Endothelial cell of umbilical vein (primary cell): ENCODE results near the gene ESPNL. TPM values are rescaled to one million over a fixed set of nuclear protein-coding genes. Genes with fewer than 3 reads are reported as not detected.

Experiments used
- BruUV-seq: library from RNA; stranded (reverse); fragments of 400-500 nt; replicated peaks from 2 replicates; lab custom pipeline; 2021; lab: Mats Ljungman, UMichigan
- CTCF ChIA-PET: fragments of 300-600, 350-600 bp; sonication (Branson Sonifier 250); formaldehyde crosslinking; loops from one replicate; lab custom pipeline; 2021; ENCODE audit warnings: antibody characterized with exemption, inconsistent platforms; lab: Charles Lee
- POLR2A ChIA-PET: fragments of 300-600, 350-600 bp; sonication (Branson Sonifier 250); formaldehyde crosslinking; loops from one replicate; lab custom pipeline; 2021; ENCODE audit warnings: antibody characterized with exemption, inconsistent platforms; lab: Charles Lee
- DNase-seq: peaks from one replicate; pipeline ENCODE4 v3.0.0-alpha.2; 2011; ENCODE audit warnings: low read depth, low spot score
- FAIRE-seq: peaks from 2 replicates; lab custom pipeline; 2011; peaks lifted over from hg19 to GRCh38; lab: Jason Lieb, UNC
- H2AFZ ChIP-seq: 2 replicates; pipeline ENCODE4 v1.6.0; 2012; ENCODE audit warnings: low read depth, low read length, control low read depth, inconsistent platforms
- H3K27ac ChIP-seq: 2 replicates; pipeline ENCODE4 v1.5.1; 2011; ENCODE audit warnings: low read depth, mild to moderate bottlenecking, control low read depth, low read length, moderate library complexity; ENCODE audit not compliant: insufficient read depth
- H3K27me3 ChIP-seq, 2 experiments: 2 replicates each; pipeline versions ENCODE4 v1.6.0 to v1.6.1; 2011; ENCODE audit warnings: low read length in 2 of 2, mixed read lengths in 1 of 2; ENCODE audit not compliant: control insufficient read depth in 2 of 2, insufficient read depth in 2 of 2
- H3K36me3 ChIP-seq, 2 experiments: 2 replicates in 1 of 2; 3 replicates in 1 of 2; pipeline ENCODE4 v1.5.1; 2011; ENCODE audit warnings: low read length in 2 of 2, mild to moderate bottlenecking in 1 of 2, moderate library complexity in 1 of 2; ENCODE audit not compliant: control insufficient read depth in 2 of 2, insufficient read depth in 2 of 2; ENCODE audit errors: extremely low read depth in 1 of 2
- H3K4me1 ChIP-seq: 3 replicates; pipeline ENCODE4 v1.5.1; 2011; ENCODE audit warnings: mild to moderate bottlenecking, low read length; ENCODE audit not compliant: control insufficient read depth, insufficient read depth; ENCODE audit errors: extremely low read depth
- H3K4me2 ChIP-seq: 2 replicates; pipeline ENCODE4 v1.6.1; 2011; ENCODE audit warnings: low read length, control low read depth, mixed read lengths; ENCODE audit not compliant: insufficient read depth
- H3K4me3 ChIP-seq, 3 experiments: fragments of 200-600 bp in 1 of 3; sonication (generic), shearing (Covaris generic) in 1 of 3; replicated peaks in 1 of 3; 2 replicates each; pipeline ENCODE4 v1.5.1; 2011 to 2016; ENCODE audit warnings: control low read depth in 3 of 3, low read length in 3 of 3, mild to moderate bottlenecking in 2 of 3, inconsistent platforms in 1 of 3, low read depth in 1 of 3, moderate library complexity in 1 of 3; ENCODE audit not compliant: insufficient read depth in 1 of 3
- H3K79me2 ChIP-seq: 2 replicates; pipeline ENCODE4 v1.6.0; 2012; ENCODE audit warnings: low read length, inconsistent platforms; ENCODE audit not compliant: control insufficient read depth, insufficient read depth
- H3K9ac ChIP-seq: replicated peaks from 2 replicates; pipeline ENCODE3; 2011; ENCODE audit warnings: low read length, control low read depth; ENCODE audit not compliant: insufficient read depth; ENCODE audit errors: extremely low read depth
- H3K9me1 ChIP-seq: replicated peaks from 3 replicates; pipeline ENCODE4 v1.6.0; 2011; ENCODE audit warnings: mild to moderate bottlenecking, low read length; ENCODE audit not compliant: control insufficient read depth, insufficient read depth; ENCODE audit errors: extremely low read depth
- H3K9me3 ChIP-seq: replicated peaks from 2 replicates; pipeline ENCODE4 v1.5.1; 2012; ENCODE audit warnings: low read length, inconsistent platforms; ENCODE audit not compliant: control insufficient read depth, insufficient read depth
- H4K20me1 ChIP-seq: replicated peaks from 2 replicates; pipeline ENCODE3; 2011; ENCODE audit warnings: mild to moderate bottlenecking, low read length; ENCODE audit not compliant: control insufficient read depth, insufficient read depth; ENCODE audit errors: extremely low read depth
- CTCF ChIP-seq, 2 donors: IDR thresholded peaks; 1 replicate in 1 of 2; 2 replicates in 1 of 2; pipeline ENCODE4 v1.5.1; 2011; ENCODE audit warnings: low read length in 2 of 2, mild to moderate bottlenecking in 2 of 2, moderate library complexity in 2 of 2, control low read depth in 1 of 2, inconsistent platforms in 1 of 2, low read depth in 1 of 2; ENCODE audit not compliant: insufficient read depth in 1 of 2; ENCODE audit errors: extremely low read depth in 1 of 2
- EZH2 ChIP-seq: IDR thresholded peaks from 2 replicates; pipeline ENCODE4 v1.6.1; 2012; ENCODE audit warnings: borderline replicate concordance, low read depth, mild to moderate bottlenecking, moderate library complexity, low read length, inconsistent platforms; ENCODE audit not compliant: severe bottlenecking
- FOS ChIP-seq: IDR thresholded peaks from 2 replicates; pipeline ENCODE4 v1.6.1; 2011; ENCODE audit warnings: mild to moderate bottlenecking, low read length, moderate library complexity, borderline replicate concordance; ENCODE audit not compliant: insufficient read depth
- GATA2 ChIP-seq: IDR thresholded peaks from 2 replicates; pipeline ENCODE4 v1.7.0; 2011; ENCODE audit warnings: low read depth, mild to moderate bottlenecking, moderate library complexity, mixed read lengths, low read length; ENCODE audit not compliant: insufficient read length, insufficient read depth
- JUN ChIP-seq: IDR thresholded peaks from 2 replicates; pipeline ENCODE4 v1.6.1; 2011; ENCODE audit warnings: borderline replicate concordance, low read depth; ENCODE audit not compliant: insufficient read length, insufficient read depth
- MYC ChIP-seq: IDR thresholded peaks from one replicate; pipeline ENCODE4 v1.6.1; 2011; ENCODE audit warnings: mild to moderate bottlenecking, low read depth, low read length
- POLR2A ChIP-seq: IDR thresholded peaks from 2 replicates; pipeline ENCODE4 v1.6.1; 2012; ENCODE audit warnings: low read depth, mild to moderate bottlenecking, control low read depth, low read length
- POLR2AphosphoS5 ChIP-seq: IDR thresholded peaks from 2 replicates; pipeline ENCODE4 v1.6.1; 2012; ENCODE audit warnings: low read depth, mild to moderate bottlenecking, control low read depth, low read length, moderate library complexity; ENCODE audit not compliant: insufficient read depth
- dilution Hi-C: fragments of 300-500 bp; cut with MboI; formaldehyde crosslinking; loops from one replicate; pipeline ENCODE4 v1.15.0; 2019; ENCODE audit warnings: low sequenced_read_pairs; ENCODE audit not compliant: extremely low pct_ligation_motif_present
- intact Hi-C: fragments of 100-400 bp; cut with micrococcal nuclease; formaldehyde crosslinking; loops from one replicate; pipeline ENCODE4 v1.10.0; 2022
- polyA plus RNA-seq, 4 experiments: library from polyadenylated mRNA; depleted of rRNA in 3 of 4; stranded (reverse) in 3 of 4; unstranded in 1 of 4; fragments of >200 nt; gene quantifications; 2 replicates each; pipeline versions ENCODE4 v1.2.1 to v1.2.3, GENCODE V29; 2011 to 2012; ENCODE audit warnings: missing spikeins in 1 of 4
- total RNA-seq: library from RNA; stranded (reverse); gene quantifications from 2 replicates; pipeline ENCODE4 v1.2.3, GENCODE V29; 2021
- TF ChIP-seq, protein P1 (sequence below): IDR thresholded peaks from 2 replicates; pipeline ENCODE4 v1.6.1; 2011; ENCODE audit not compliant: insufficient read depth, insufficient read length

The ESPNL gene
- total and polyA plus RNA-seq, 2 donors (not counting 3 experiments of a cell fraction or from before 2014, with no cell fraction given), result not detected

- dilution Hi-C loops, result no loop called here
- no peak overlapping the region for H3K4me2 ChIP-seq
- ChIA-PET CTCF (interaction anchor here (0.7 to 0.8 kb wide), 2 partner anchors 135 kb away, joined by 3 read pairs; no protein-coding TSS in a partner anchor), POLR2A (no interaction called here)
- no peaks in the 10 kb centered on the region for H3K4me1 ChIP-seq
- H3K9ac ChIP-seq, result no peak overlapping the region
- no TSS peak for BruUV-seq
- DNase-seq, result no peak
- intact Hi-C loops, result no loop called here
- H3K4me3 ChIP-seq, result no peak overlapping the region
- no peaks in the 10 kb centered on the region for H3K79me2 ChIP-seq
- no peaks in the 10 kb centered on the region for H3K36me3 ChIP-seq
- no peaks in the 10 kb centered on the region for H3K9me1 ChIP-seq
- no peak for FAIRE-seq
- H4K20me1 ChIP-seq, result no peaks in the 10 kb centered on the region
- no peaks in the 10 kb centered on the region for H3K9me3 ChIP-seq
- H2AFZ ChIP-seq, result no peak overlapping the region
- no peak for TF ChIP-seq CTCF (IDR thresholded peaks at IDR 0.05; ENCODE audit: extremely low read depth in 1 of 2, insufficient read depth in 1 of 2, low read depth in 1 of 2, low read length in 2 of 2)
- no peak for TF ChIP-seq EZH2
- TF ChIP-seq MYC, result no peak
- no peak for TF ChIP-seq JUN
- no peak for TF ChIP-seq POLR2A
- TF ChIP-seq, protein P1, sequence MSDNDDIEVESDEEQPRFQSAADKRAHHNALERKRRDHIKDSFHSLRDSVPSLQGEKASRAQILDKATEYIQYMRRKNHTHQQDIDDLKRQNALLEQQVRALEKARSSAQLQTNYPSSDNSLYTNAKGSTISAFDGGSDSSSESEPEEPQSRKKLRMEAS, result no peak
- TF ChIP-seq FOS, result no peak
- TF ChIP-seq POLR2AphosphoS5, result no peak
- no peak for TF ChIP-seq GATA2
- H3K27me3 ChIP-seq, result no peaks in the 10 kb centered on the region
- H3K27ac ChIP-seq, result no peak overlapping the region
Measured at GRCh38 chr2:238128061-238128440, 27.9 kb downstream of the ESPNL start.
